Forelimb muscle (tissue), 1 donor: Measurements from ENCODE around the gene QSOX2. TPM values are rescaled to one million over a fixed set of nuclear protein-coding genes. Genes with fewer than 3 reads are reported as not detected.

ENCODE experiments used
- DNase-seq: peaks from one replicate; pipeline ENCODE4 v3.0.0-alpha.2; 2013; ENCODE audit warnings: low read depth
- polyA plus RNA-seq: library from polyadenylated mRNA; unstranded; fragments of 120-200 nt; gene quantifications from one replicate; pipeline ENCODE4 v1.2.1, GENCODE V29; 2013; ENCODE audit not compliant: insufficient read length

The QSOX2 gene
- polyA plus RNA-seq, 1 donor: 6.6 TPM

GRCh38 chr9:136204145-136204805 is 41.3 kb downstream of the QSOX2 start:
- DNase-seq: no peak

- DNase-seq: no peak
These were observed 42.0 kb downstream of the QSOX2 start for GRCh38 chr9:136203408-136204144.

GRCh38 chr9:136202454-136203407 is 42.9 kb downstream of the QSOX2 start:
- no peak for DNase-seq

GRCh38 chr9:136201609-136202453 is 43.8 kb downstream of the QSOX2 start:
- DNase-seq: no peak

DNA sequence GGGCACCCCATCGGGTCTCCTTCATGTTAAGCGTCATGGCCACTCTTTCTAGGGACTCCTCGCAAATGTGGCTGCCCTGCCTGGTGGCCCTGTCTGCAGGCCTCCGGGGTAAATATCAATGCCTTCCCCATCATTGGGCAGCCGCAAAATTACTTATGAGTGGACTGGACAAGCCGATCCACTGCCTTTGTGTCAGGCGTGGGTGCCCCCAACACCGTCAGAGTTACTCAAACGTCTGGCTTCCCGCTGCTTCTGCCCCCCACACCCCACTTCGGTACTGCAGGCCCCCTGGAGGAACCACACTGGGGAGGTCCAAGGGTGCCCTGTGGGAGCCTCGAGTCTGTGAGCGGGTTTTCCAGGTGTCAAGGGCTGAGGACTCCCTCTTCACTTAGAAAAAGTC is 44.4 kb downstream of the QSOX2 start:
- no peak for DNase-seq

DNA sequence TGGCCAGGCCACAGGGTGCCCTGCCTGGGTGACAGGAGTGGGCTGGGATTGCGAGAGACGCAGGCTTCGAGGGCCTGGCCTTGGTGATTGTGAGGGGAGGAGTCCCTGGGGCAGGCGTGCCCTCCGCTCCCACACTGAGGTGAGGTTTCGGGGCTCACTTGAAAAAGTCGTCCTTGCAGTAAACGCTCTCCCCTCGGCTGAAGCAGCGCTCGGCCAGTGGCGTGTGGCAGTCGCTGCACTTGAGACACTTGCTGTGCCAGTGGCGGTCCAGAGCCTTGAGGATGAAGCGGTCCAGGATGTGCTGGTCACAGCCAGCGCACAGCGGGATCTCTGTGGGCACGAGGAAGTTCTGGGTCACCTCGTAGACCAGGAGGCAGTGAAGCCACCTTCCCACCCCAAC is 45.2 kb downstream of the QSOX2 start:
- no peak for DNase-seq

- DNase-seq: no peak
These were observed 46.0 kb downstream of the QSOX2 start for GRCh38 chr9:136199391-136200288.

GRCh38 chr9:136198605-136199083 is 47.0 kb downstream of the QSOX2 start:
- no peak for DNase-seq

DNA sequence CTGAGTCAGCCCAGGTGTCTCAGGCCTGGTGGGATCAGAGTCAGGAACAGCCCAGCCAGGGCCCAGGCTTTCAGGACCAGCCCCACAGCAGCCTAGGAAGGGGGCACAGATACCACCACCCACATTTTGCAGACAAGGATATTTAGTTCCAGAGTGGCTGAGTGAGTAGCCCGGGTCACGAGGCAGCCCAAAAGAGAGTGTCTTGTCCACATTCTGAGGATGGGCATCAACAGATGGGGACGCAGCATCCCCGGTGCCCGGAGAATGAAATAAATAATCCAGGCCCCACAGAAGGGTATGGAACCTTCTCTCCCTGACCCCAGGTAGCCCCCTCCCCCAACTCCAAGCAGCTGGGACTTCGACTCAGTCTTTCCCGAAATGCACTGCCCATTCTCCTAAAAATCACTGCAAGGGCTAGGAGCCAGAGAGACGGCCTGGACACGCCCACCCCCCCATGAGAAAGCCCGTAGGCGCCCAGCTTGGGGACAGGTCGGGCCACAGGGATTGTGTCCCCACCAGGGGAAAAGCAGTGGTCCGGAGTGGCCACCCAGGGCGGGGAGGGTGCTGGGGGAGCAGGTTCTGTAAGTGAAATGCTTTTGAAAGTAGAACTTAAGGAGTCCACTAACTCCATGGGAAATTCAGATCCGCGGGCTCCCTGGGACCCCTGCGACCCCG is 47.5 kb downstream of the QSOX2 start:
- DNase-seq: no peak

- DNase-seq: no peak
These were observed 48.3 kb downstream of the QSOX2 start for GRCh38 chr9:136197084-136197875.

- DNase-seq: no peak
These were observed 49.1 kb downstream of the QSOX2 start for GRCh38 chr9:136196404-136197083.

GRCh38 chr9:136194540-136194939 is 51.1 kb downstream of the QSOX2 start:
- DNase-seq: no peak

GRCh38 chr9:136193891-136194279 is 51.7 kb downstream of the QSOX2 start:
- DNase-seq: no peak

GRCh38 chr9:136193127-136193890 is 52.3 kb downstream of the QSOX2 start:
- no peak for DNase-seq

GRCh38 chr9:136192289-136193126 is 53.1 kb downstream of the QSOX2 start:
- DNase-seq: no peak

DNA sequence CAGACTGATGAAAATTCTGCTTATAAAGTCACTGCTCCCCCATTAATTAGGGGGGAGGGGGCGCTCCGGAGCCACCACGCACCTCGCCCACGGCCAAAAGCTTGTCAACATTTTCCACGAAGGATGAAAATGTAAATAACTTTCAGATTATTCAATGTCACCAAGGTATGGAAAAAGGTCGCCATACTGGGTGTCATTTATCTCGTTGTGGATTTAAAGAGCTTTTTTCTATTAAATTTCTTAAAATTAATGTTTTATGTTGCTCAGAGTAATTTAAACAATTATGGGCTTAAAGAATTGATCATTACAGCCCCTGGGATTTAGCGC is 53.7 kb downstream of the QSOX2 start:
- no peak for DNase-seq
